Prostate gland (tissue), 2 donors: ENCODE results near the gene GRHL1. TPM values are rescaled to one million over a fixed set of nuclear protein-coding genes. Genes with fewer than 3 reads are reported as not detected.

ENCODE experiments used
- DNase-seq: peaks from one replicate; pipeline ENCODE4 v3.0.0-alpha.2; 2019; ENCODE audit warnings: low spot score
- H3K27ac ChIP-seq, 2 donors: fragments of 200-600 bp; sonication (generic); 2 replicates each; pipeline ENCODE4 v1.5.1; 2017 to 2019
- H3K27me3 ChIP-seq: fragments of 200-600 bp; sonication (generic); replicated peaks from 2 replicates; pipeline ENCODE4 v1.5.1; 2019; ENCODE audit not compliant: insufficient read depth
- H3K36me3 ChIP-seq, 2 donors: fragments of 200-600 bp; sonication (generic); 1 replicate in 1 of 2; 2 replicates in 1 of 2; pipeline versions ENCODE4 v1.5.1 to v1.8.1; 2017 to 2019
- H3K4me1 ChIP-seq: fragments of 200-600 bp; sonication (generic); replicated peaks from 2 replicates; pipeline ENCODE4 v1.5.1; 2019
- H3K4me3 ChIP-seq, 2 donors: fragments of 200-600 bp; sonication (generic); 2 replicates each; pipeline ENCODE4 v1.5.1; 2017 to 2019
- H3K9me3 ChIP-seq: fragments of 200-600 bp; sonication (generic); 2 replicates; pipeline ENCODE4 v1.5.1; 2017
- POLR2A ChIP-seq: fragments of 450-650 bp; IDR thresholded peaks from one replicate; pipeline ENCODE4 v1.6.1; 2016; ENCODE audit warnings: antibody characterized with exemption, mild to moderate bottlenecking
- POLR2AphosphoS5 ChIP-seq: sonication (generic); formaldehyde crosslinking; IDR thresholded peaks from one replicate; pipeline ENCODE4 v1.6.1; 2017; ENCODE audit warnings: antibody characterized with exemption
- WGBS: methylation state at CpG from one replicate; pipeline ENCODE4 v1.1.5; 2018; 5-methylcytosine and 5-hydroxymethylcytosine counted together
- intact Hi-C: fragments of 100-400 bp; cut with DNase I; formaldehyde crosslinking; loops from one replicate; pipeline ENCODE4 v1.14.2; 2022
- total RNA-seq, 2 donors: library from RNA; depleted of rRNA; stranded (reverse); fragments of >200 nt; gene quantifications; one replicate each; pipeline ENCODE4 v1.1.0, GENCODE V29; 2016
- TF ChIP-seq, protein P1 (sequence below), 4 experiments: fragments of 200-600 bp in 2 of 4; fragments of 450-650 bp in 2 of 4; sonication (generic) in 2 of 4; IDR thresholded peaks; 1 replicate in 3 of 4; 2 replicates in 1 of 4; pipeline ENCODE4 v1.5.1; 2016 to 2019; ENCODE audit warnings: antibody characterized with exemption in 4 of 4, mild to moderate bottlenecking in 2 of 4, moderate library complexity in 2 of 4

Gene GRHL1
- total RNA-seq, 2 donors from 2014 or later, result 25.7 to 31.8 TPM

GRCh38 chr2:9993488-9994165 lies 42.1 kb downstream of the GRHL1 start:
- WGBS, result 58% methylated on average over 6 of the region's 6 CpGs
- Histone ChIP-seq H3K4me1 (peaks cover 7% of the 10 kb centered on the region), H3K9me3 (no peaks in the 10 kb centered on the region), H3K27me3 (no peaks in the 10 kb centered on the region), H3K4me3 (no peak overlapping the region), H3K36me3 (no peaks in the 10 kb centered on the region), H3K27ac (peak overlapping the region in 1 of 2 donors; percentile 9)
- TF ChIP-seq POLR2AphosphoS5 (no peak), POLR2A (no peak)
- TF ChIP-seq, protein P1, sequence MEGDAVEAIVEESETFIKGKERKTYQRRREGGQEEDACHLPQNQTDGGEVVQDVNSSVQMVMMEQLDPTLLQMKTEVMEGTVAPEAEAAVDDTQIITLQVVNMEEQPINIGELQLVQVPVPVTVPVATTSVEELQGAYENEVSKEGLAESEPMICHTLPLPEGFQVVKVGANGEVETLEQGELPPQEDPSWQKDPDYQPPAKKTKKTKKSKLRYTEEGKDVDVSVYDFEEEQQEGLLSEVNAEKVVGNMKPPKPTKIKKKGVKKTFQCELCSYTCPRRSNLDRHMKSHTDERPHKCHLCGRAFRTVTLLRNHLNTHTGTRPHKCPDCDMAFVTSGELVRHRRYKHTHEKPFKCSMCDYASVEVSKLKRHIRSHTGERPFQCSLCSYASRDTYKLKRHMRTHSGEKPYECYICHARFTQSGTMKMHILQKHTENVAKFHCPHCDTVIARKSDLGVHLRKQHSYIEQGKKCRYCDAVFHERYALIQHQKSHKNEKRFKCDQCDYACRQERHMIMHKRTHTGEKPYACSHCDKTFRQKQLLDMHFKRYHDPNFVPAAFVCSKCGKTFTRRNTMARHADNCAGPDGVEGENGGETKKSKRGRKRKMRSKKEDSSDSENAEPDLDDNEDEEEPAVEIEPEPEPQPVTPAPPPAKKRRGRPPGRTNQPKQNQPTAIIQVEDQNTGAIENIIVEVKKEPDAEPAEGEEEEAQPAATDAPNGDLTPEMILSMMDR (IDR thresholded peaks at IDR 0.05), result no peak
- intact Hi-C loops, result no loop called here
- DNase-seq, result no peak

- H3K4me3 ChIP-seq, result no peak overlapping the region
- 96% methylated on average over 11 of the region's 11 CpGs for WGBS
- no peaks in the 10 kb centered on the region for H3K27me3 ChIP-seq
- no peaks in the 10 kb centered on the region for H3K9me3 ChIP-seq
- no peaks in the 10 kb centered on the region for H3K36me3 ChIP-seq
- TF ChIP-seq, protein P1 (IDR thresholded peaks at IDR 0.05), result no peak
- TF ChIP-seq POLR2A (no peak), POLR2AphosphoS5 (no peak)
- no peak for DNase-seq
- peak overlapping the region in 1 of 2 donors; percentile 9 for H3K27ac ChIP-seq
- peaks cover 7% of the 10 kb centered on the region for H3K4me1 ChIP-seq
- intact Hi-C loops, result no loop called here
Measured at GRCh38 chr2:9994462-9994861, 43.0 kb downstream of the GRHL1 start.

GRCh38 chr2:9995059-9995458 lies 43.6 kb downstream of the GRHL1 start:
- H3K27ac ChIP-seq, result no peak overlapping the region
- intact Hi-C loops, result no loop called here
- no peaks in the 10 kb centered on the region for H3K9me3 ChIP-seq
- 94% methylated on average over 5 of the region's 5 CpGs for WGBS
- no peak for DNase-seq
- peaks cover 7% of the 10 kb centered on the region for H3K4me1 ChIP-seq
- TF ChIP-seq, protein P1 (IDR thresholded peaks at IDR 0.05), result no peak
- TF ChIP-seq POLR2AphosphoS5 (no peak), POLR2A (no peak)
- H3K4me3 ChIP-seq, result no peak overlapping the region
- H3K27me3 ChIP-seq, result no peaks in the 10 kb centered on the region
- no peaks in the 10 kb centered on the region for H3K36me3 ChIP-seq

DNA sequence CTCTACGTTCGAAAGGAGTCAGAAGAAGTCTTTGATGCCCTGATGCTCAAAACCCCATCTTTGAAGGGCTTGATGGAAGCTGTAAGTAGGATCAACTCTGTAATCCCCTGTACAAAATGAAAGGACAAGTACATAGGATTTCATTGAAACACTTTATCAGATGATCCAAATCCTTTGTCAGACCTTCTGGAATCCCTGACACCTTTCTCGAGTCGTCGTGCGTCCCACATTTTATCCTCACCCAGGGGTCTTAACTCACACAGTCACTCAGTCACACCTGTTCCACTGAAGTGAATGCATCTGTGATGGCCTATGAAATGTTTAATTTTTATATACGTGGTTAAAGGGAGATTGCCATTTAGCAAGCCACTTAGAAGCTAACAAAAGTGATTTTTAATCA lies 44.8 kb downstream of the GRHL1 start:
- 86% methylated on average over 7 of the region's 7 CpGs for WGBS
- TF ChIP-seq POLR2AphosphoS5 (no peak), POLR2A (no peak)
- TF ChIP-seq, protein P1 (IDR thresholded peaks at IDR 0.05), result no peak

GRCh38 chr2:9997936-9998335 lies 46.4 kb downstream of the GRHL1 start:
- Histone ChIP-seq H3K9me3 (no peaks in the 10 kb centered on the region), H3K4me3 (no peak overlapping the region), H3K36me3 (no peaks in the 10 kb centered on the region), H3K27me3 (no peaks in the 10 kb centered on the region), H3K4me1 (peaks cover under 1% of the 10 kb centered on the region), H3K27ac (no peak overlapping the region)
- intact Hi-C loops, result no loop called here
- TF ChIP-seq POLR2A (no peak), POLR2AphosphoS5 (no peak)
- TF ChIP-seq, protein P1 (IDR thresholded peaks at IDR 0.05), result no peak
- no peak for DNase-seq
- WGBS, result 60% methylated on average over 7 of the region's 7 CpGs

More for the DNA sequence above, 44.8 kb downstream of the GRHL1 start:
- H3K4me1 ChIP-seq, result peaks cover 7% of the 10 kb centered on the region
- DNase-seq, result no peak
- no peak overlapping the region for H3K4me3 ChIP-seq
- intact Hi-C loops, result no loop called here
- H3K27me3 ChIP-seq, result no peaks in the 10 kb centered on the region
- H3K36me3 ChIP-seq, result no peaks in the 10 kb centered on the region
- no peaks in the 10 kb centered on the region for H3K9me3 ChIP-seq
- H3K27ac ChIP-seq, result no peak overlapping the region
